Heart left ventricle (tissue), 13 donors: ENCODE measurements around the gene PIK3R2.

Source experiments
- CTCF ChIP-seq, 12 donors: fragments of 200-600 bp; sonication (generic) in 4 of 12; IDR thresholded peaks; one replicate each; pipeline versions ENCODE4 v1.5.0 to v1.8.0; 2018 to 2022; ENCODE audit warnings: antibody characterized with exemption in 12 of 12, mild to moderate bottlenecking in 5 of 12
- POLR2A ChIP-seq, 2 donors: fragments of 450-650 bp; IDR thresholded peaks; one replicate each; pipeline ENCODE4 v1.6.1; 2017; ENCODE audit warnings: antibody characterized with exemption in 2 of 2, mild to moderate bottlenecking in 2 of 2, moderate library complexity in 2 of 2
- donor health status: ischemic (EF 13 %, LVEDD 7.1; RV severe dilation, severe dysfunction).
- donor health status: DM: no; HTN: yes; CAD: no.
- donor health status: DM: no; HTN: no; CAD: no.
- donor health status: ischemic (EF 25% LVEDD 6.9; RV normal size, moderate dysfunction).
- donor health status: ischemic (EF 25% LVEDD 5.7; RV mildly dilated, moderate dysfunction).
- donor health status: ischemic (EF 35%, LVEDD 5.7; RV mildly dilated, moderate dysfunction).
- donor health status: nonischemic (EF 11% LVEDD 7.7; RV severe dilation, severe dysfunction).
- donor health status: DM: yes; HTN: yes; CAD: no.
- donor health status: PGD.
- donor health status: ischemic (EF 29% LVEDD 5.4; RV normal size, mild dysfunction).
- donor health status: nonischemic (EF 23%, LVEDD 6.1; RV moderate dilation, normal function).

GRCh38 chr19:18196511-18196845 is 43.5 kb downstream of the PIK3R2 start:
- TF ChIP-seq CTCF (IDR thresholded peaks at IDR 0.05): no peak
- no peak for TF ChIP-seq POLR2A (IDR thresholded peaks at IDR 0.05)
